A673 (cell line): ENCODE measurements around the gene MIGA1. TPM values are rescaled to one million over a fixed set of nuclear protein-coding genes. Genes with fewer than 3 reads are reported as not detected.

ENCODE experiments used
- Bru-seq: library from RNA; stranded (reverse); fragments of 400-500 nt; gene quantifications from one replicate; lab custom pipeline; 2021; lab: Mats Ljungman, UMichigan
- BruChase-seq, 2 experiments: library from RNA; stranded (reverse); fragments of 400-500 nt; gene quantifications; one replicate each; lab custom pipeline; 2021; lab: Mats Ljungman, UMichigan
- BruUV-seq: library from RNA; stranded (reverse); fragments of 400-500 nt; replicated peaks from 2 replicates; lab custom pipeline; 2021; lab: Mats Ljungman, UMichigan
- CTCF ChIA-PET: fragments of 300-600 bp; sonication (Branson Sonifier 250); formaldehyde crosslinking; loops from one replicate; lab custom pipeline; 2022; ENCODE audit warnings: antibody characterized with exemption; lab: Charles Lee
- POLR2A ChIA-PET: fragments of 300-600 bp; sonication (Branson Sonifier 250); formaldehyde crosslinking; loops from one replicate; lab custom pipeline; 2022; ENCODE audit warnings: antibody characterized with exemption; ENCODE audit not compliant: low non-redundant PET; lab: Charles Lee
- DNase-seq: peaks from one replicate; pipeline ENCODE4 v3.0.0-alpha.2; 2015; ENCODE audit warnings: low spot score
- H3K27ac ChIP-seq: fragments of 200-600 bp; sonication (generic); 2 replicates; pipeline ENCODE4 v1.5.1; 2016; ENCODE audit warnings: mixed run types, low read depth, mild to moderate bottlenecking, mixed read lengths, antibody characterized with exemption, low read length; ENCODE audit not compliant: poor library complexity, severe bottlenecking
- H3K27me3 ChIP-seq: fragments of 200-600 bp; sonication (generic); replicated peaks from 2 replicates; pipeline ENCODE4 v1.6.1; 2017; ENCODE audit warnings: mixed run types, low read depth, mild to moderate bottlenecking, mixed read lengths, antibody characterized with exemption, low read length; ENCODE audit not compliant: insufficient read depth, poor library complexity
- H3K36me3 ChIP-seq: fragments of 200-600 bp; sonication (generic); 2 replicates; pipeline ENCODE4 v1.6.1; 2016; ENCODE audit warnings: mixed run types, mild to moderate bottlenecking, mixed read lengths, antibody characterized with exemption, low read length; ENCODE audit not compliant: insufficient read depth, poor library complexity, severe bottlenecking
- H3K4me1 ChIP-seq: fragments of 200-600 bp; sonication (generic); 2 replicates; pipeline ENCODE4 v1.6.1; 2017; ENCODE audit warnings: mixed run types, mild to moderate bottlenecking, mixed read lengths, antibody characterized with exemption, low read length; ENCODE audit not compliant: insufficient read depth, poor library complexity, severe bottlenecking
- H3K4me3 ChIP-seq: fragments of 200-600 bp; sonication (generic); 2 replicates; pipeline ENCODE4 v1.5.1; 2016; ENCODE audit warnings: low read depth, mixed run types, mild to moderate bottlenecking, mixed read lengths, low read length; ENCODE audit not compliant: poor library complexity, severe bottlenecking
- H3K9me3 ChIP-seq: fragments of 200-600 bp; sonication (generic); 2 replicates; pipeline ENCODE4 v1.6.1; 2016; ENCODE audit warnings: mixed run types, low read depth, mild to moderate bottlenecking, mixed read lengths, antibody characterized with exemption, low read length; ENCODE audit not compliant: poor library complexity, severe bottlenecking
- CTCF ChIP-seq: fragments of 300-800, 200-600 bp; sonication (generic); conservative IDR thresholded peaks from 2 replicates; pipeline ENCODE4 v1.5.1; 2017; ENCODE audit warnings: low read depth, mild to moderate bottlenecking, antibody characterized with exemption, low read length, moderate library complexity, mixed read lengths
- EZH2 ChIP-seq: fragments of 200-600 bp; sonication (generic); IDR thresholded peaks from 2 replicates; pipeline ENCODE4 v1.6.1; 2017; ENCODE audit warnings: borderline replicate concordance, low read depth, mild to moderate bottlenecking, mixed read lengths, antibody characterized with exemption, low read length; ENCODE audit not compliant: poor library complexity, severe bottlenecking
- intact Hi-C: fragments of 100-400 bp; cut with micrococcal nuclease; formaldehyde crosslinking; loops from one replicate; pipeline ENCODE4 v1.10.0; 2022; ENCODE audit not compliant: unreplicated experiment
- long read RNA-seq: library from polyadenylated mRNA; stranded (forward); transcript quantifications from one replicate; pipeline ENCODE4 v2.0.0, GENCODE V29; 2022
- total RNA-seq: library from RNA; stranded (reverse); gene quantifications from 2 replicates; pipeline ENCODE4 v1.2.3, GENCODE V29; 2021

MIGA1 gene, protein sequence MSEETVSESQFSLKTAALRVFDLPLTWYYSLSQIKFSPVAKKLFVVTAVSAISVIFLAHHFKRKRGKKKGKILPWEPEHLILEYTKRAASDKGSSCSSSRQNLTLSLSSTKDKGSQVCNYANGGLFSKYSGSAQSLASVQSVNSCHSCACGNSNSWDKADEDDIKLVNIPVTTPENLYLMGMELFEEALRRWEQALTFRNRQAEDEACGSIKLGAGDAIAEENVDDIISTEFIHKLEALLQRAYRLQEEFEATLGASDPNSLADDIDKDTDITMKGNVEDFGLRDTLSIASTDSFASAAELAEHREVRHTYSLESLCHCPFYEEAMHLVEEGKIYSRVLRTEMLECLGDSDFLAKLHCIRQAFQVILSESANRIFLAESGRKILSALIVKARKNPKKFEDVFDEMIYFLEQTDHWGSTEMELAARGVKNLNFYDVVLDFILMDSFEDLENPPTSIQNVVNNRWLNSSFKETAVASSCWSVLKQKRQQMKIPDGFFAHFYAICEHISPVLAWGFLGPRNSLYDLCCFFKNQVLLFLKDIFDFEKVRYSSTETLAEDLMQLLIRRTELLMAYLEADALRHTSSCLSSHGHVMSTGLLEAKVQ
- total RNA-seq (13.8 and 14.1 TPM in 2 replicates), Bru-seq, nascent RNA (percentile 77 among the genes with signal in this experiment), BruChase-seq, experiment 1, labeled RNA remaining after a 2-hour chase (percentile 77 among the genes with signal in this experiment), BruChase-seq, experiment 2, labeled RNA remaining after a 6-hour chase (percentile 77 among the genes with signal in this experiment)
- long read RNA-seq, full-length matches to known transcripts: 4 of 11 reads
- long read RNA-seq, partial matches to known transcripts: 1 of 11 reads
- long read RNA-seq, other reads (novel, unspliced or antisense): 6 of 11 reads

GRCh38 chr1:77779529-77780281, at the start of gene MIGA1:
Gene MIGA1, plus strand, starts transcription at chr1:77779649. Its CDS starts 3,604 bp downstream, at chr1:77783253.
- peaks cover 12% of the 10 kb centered on the region for H3K36me3 ChIP-seq
- peak within 1 kb of the TSS; percentile 65 for H3K27ac ChIP-seq
- no peaks in the 10 kb centered on the region for H3K27me3 ChIP-seq
- H3K9me3 ChIP-seq: no peaks in the 10 kb centered on the region
- H3K4me3 ChIP-seq: peak within 1 kb of the TSS; percentile 71
- peak; percentile 94 for DNase-seq
- H3K4me1 ChIP-seq: peaks cover 16% of the 10 kb centered on the region
- TF ChIP-seq EZH2 (no peak), CTCF (no peak)
- ChIA-PET CTCF (no interaction called here), POLR2A (interaction anchor here (0.5 kb wide), 2 partner anchors 20 to 104 kb away, joined by 3 read pairs; no protein-coding TSS in a partner anchor)
- intact Hi-C loops: no loop called here
- no TSS peak for BruUV-seq

GRCh38 chr1:77732090-77732489, 47.4 kb upstream of the MIGA1 start:
- H3K36me3 ChIP-seq: peaks cover 44% of the 10 kb centered on the region
- no peak overlapping the region for H3K4me3 ChIP-seq
- H3K4me1 ChIP-seq: no peaks in the 10 kb centered on the region
- no peak for DNase-seq
- no peaks in the 10 kb centered on the region for H3K9me3 ChIP-seq
- no peaks in the 10 kb centered on the region for H3K27me3 ChIP-seq
- BruUV-seq: no TSS peak
- intact Hi-C loops: no loop called here
- no peak for TF ChIP-seq EZH2
- no peak for TF ChIP-seq CTCF
- ChIA-PET POLR2A (no interaction called here), CTCF (no interaction called here)
- H3K27ac ChIP-seq: no peak overlapping the region

- POLR2A ChIA-PET: no interaction called here
- DNase-seq: no peak
- Histone ChIP-seq H3K9me3 (no peaks in the 10 kb centered on the region), H3K27ac (no peak overlapping the region), H3K4me3 (no peak overlapping the region), H3K36me3 (peaks cover 47% of the 10 kb centered on the region), H3K4me1 (peaks cover 11% of the 10 kb centered on the region), H3K27me3 (no peaks in the 10 kb centered on the region)
- no peak for TF ChIP-seq EZH2
- CTCF ChIA-PET: interaction anchor here (0.7 kb wide), 1 partner anchor 295 kb away, joined by 4 read pairs; no protein-coding TSS in a partner anchor
- BruUV-seq: no TSS peak
- intact Hi-C loops: no loop called here
Measured at GRCh38 chr1:77739235-77739634, 40.2 kb upstream of the MIGA1 start.
